Sigmoid colon (tissue), 4 donors: Measurements from ENCODE around the gene OR8G1.

ENCODE experiments used
- CTCF ChIP-seq, 4 experiments: fragments of 450-650 bp in 3 of 4; fragments of 200-600 bp in 1 of 4; IDR thresholded peaks; one replicate each; pipeline ENCODE4 v1.5.1; 2016 to 2019; ENCODE audit warnings: antibody characterized with exemption in 4 of 4, mild to moderate bottlenecking in 3 of 4, moderate library complexity in 2 of 4
- EP300 ChIP-seq, 4 donors: sonication (generic); formaldehyde crosslinking; IDR thresholded peaks; one replicate each; pipeline ENCODE4 v1.6.1; 2017; ENCODE audit warnings: antibody characterized with exemption in 4 of 4

GRCh38 chr11:124199702-124200101, 41.2 kb upstream of the OR8G1 start:
- TF ChIP-seq EP300 (IDR thresholded peaks at IDR 0.05): no peak
- no peak for TF ChIP-seq CTCF (IDR thresholded peaks at IDR 0.05)
